GM23248 (cell line): ENCODE results near the gene SPATS1.

Experiments
- EZH2 ChIP-seq: fragments of 200-600 bp; sonication (generic); IDR thresholded peaks from 2 replicates; pipeline ENCODE4 v1.6.1; 2018; ENCODE audit warnings: antibody characterized with exemption, mild to moderate bottlenecking; ENCODE audit not compliant: insufficient read depth, poor library complexity, severe bottlenecking
- EZH2phosphoT487 ChIP-seq: fragments of 200-600 bp; sonication (generic); IDR thresholded peaks from 2 replicates; pipeline ENCODE4 v1.6.1; 2018; ENCODE audit warnings: antibody characterized with exemption, moderate library complexity, mild to moderate bottlenecking, low read depth; ENCODE audit not compliant: insufficient read depth

- TF ChIP-seq EZH2 (no peak), EZH2phosphoT487 (no peak)
Observed at GRCh38 chr6:44359973-44360372, 17.5 kb downstream of the SPATS1 start.
